NB4 (cell line): ENCODE results near the gene SPSB1.

Source experiments
- CTCF ChIP-seq: IDR thresholded peaks from one replicate; pipeline ENCODE4 v1.5.1; 2012; ENCODE audit warnings: low read depth, low read length
- POLR2A ChIP-seq: IDR thresholded peaks from 2 replicates; pipeline ENCODE4 v1.6.1; 2011; ENCODE audit warnings: mild to moderate bottlenecking; ENCODE audit not compliant: insufficient read length; ENCODE audit errors: extremely low read depth

GRCh38 chr1:9344426-9345200 is 51.9 kb downstream of the SPSB1 start:
- TF ChIP-seq CTCF (no peak), POLR2A (no peak)
